ENCODE results near the gene CBY3.
A peak's percentile ranks its signal among the peaks of the same experiment; 100 is the strongest.
"Not testable (repeated sequence)": the region's sequence is repeated elsewhere in the genome, so short reads cannot be mapped to it uniquely, and the experiment has no call there.

The CBY3 gene

DNA sequence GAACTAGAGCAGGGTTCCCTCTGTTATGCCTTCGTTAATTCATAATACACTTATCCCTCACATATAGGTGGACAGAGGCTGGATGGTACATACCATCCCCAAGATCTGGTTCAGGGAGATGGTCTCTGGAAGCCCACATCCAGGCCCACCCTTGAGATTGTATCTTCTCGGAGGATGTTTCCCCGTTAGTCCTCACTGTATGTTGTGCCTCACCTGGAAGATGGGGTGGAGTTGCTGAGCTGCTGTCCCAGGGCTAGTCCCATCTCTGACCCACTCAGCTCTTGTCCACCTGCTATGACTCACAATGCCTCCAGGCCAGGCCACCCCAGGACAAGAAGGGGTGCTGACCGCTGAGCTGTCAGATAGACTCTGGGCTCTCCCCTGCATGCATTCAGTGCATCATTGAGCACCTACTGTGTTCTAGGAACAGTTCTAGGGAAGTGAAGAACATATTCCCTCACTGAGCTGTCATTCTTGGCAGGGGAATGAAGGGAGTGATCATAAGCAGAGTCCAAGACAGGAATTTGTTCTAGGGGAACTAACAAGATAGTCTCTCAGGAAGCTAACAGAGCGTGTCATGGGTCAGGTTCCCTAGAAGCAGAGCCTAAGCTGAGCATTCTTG, at the start of gene CBY3:
Gene CBY3, minus strand, starts transcription at position 255 of the 622 bp plus-strand sequence. Its CDS starts 116 bp downstream, at position 139.
- no peak for DNase-seq

DNA sequence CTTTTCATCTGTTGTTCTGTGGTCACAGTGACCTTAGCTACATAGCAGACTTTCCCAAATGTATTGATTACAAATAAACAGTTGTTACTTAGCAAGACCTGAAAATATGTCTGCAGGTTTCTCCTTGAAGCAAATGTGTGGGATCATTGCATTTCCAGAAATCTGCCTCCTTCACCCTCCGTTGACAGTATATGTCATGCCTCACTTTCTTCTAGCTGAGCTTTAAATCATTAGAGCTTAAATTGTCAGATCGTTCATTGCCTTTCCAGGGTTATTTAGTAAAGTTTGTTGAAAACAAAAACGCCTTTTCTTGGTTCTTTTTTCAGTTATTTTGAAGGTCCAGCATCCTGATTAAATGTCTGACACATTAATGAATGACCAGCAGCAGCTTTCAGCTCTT, 49.5 kb upstream of the CBY3 start:
- no peak for DNase-seq

DNA sequence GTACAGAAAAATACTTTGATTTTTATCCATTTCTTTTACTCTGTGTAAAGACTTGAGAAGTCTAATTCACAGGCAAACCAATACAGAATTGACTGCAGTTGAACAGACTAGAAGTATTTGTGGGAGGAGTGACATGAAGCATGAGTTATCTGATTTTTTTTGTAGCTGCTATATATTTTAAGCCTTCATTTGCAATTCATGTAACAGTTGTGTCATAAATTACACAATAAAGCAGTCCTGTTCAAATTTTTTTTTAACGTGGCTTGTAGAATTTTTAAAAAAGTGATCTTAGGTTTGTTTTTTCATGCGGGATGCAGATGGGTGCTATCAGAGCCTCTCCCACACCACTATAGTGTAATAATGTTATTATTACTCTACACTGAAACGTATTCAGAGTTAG, 48.9 kb upstream of the CBY3 start:
- DNase-seq: no peak

DNA sequence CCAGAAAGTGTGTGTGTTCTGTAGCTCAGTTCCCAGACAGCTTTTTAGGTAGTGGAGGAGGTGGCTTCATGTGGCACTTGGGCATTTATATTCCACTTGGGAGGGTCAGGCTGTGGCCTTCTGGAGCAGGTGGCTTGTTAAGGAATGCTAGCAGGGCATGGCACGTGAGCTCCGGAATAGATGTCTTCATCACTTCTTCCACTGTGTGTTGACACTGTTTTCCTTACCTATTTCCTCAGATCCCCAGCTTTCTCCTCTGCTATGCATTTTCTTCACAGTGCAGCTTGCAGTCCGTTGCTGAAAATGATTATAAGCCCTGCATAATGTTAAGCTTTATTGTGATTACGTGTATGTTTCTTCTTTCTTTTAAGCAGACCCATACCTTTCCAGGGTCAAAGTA, 48.5 kb upstream of the CBY3 start:
- DNase-seq: no peak

DNA sequence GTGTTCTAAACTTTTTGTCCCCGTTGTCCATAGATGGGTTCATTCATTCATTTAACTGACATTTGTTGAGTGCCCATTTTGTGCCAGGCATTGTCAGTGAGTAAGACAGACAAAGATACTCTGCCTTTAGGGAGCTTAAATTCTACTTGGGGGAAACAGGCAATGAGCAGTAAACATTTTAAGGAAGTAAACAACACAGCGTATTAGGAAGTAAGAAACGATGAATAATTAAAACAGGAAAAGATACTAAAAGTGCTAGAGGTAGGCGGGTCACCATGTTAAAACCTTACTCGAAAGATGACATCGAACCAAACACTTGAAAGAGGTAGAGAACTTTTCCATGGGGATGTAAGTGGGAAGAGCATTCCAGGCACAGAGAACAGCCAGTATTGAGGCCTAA, 46.3 kb upstream of the CBY3 start:
- no peak for DNase-seq

DNA sequence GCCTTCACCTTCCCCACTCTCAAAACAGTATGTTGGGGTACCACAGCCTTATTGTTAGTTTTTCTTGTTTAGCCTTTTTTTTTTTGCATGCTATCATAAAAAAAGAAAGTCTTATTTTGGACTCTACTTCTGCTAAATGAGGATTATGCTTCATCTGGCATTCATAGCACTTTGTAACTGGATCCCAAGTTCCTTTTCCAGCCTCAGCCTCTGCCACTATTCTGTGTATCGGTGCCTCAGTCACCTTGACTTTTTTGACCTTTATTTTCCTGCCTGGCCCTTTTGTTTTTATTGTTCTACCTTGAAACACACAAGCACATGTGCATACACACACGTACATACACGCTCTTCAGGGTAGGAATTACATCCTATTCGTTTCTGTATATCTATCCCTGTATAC, 43.3 kb upstream of the CBY3 start:
- no peak for DNase-seq

DNA sequence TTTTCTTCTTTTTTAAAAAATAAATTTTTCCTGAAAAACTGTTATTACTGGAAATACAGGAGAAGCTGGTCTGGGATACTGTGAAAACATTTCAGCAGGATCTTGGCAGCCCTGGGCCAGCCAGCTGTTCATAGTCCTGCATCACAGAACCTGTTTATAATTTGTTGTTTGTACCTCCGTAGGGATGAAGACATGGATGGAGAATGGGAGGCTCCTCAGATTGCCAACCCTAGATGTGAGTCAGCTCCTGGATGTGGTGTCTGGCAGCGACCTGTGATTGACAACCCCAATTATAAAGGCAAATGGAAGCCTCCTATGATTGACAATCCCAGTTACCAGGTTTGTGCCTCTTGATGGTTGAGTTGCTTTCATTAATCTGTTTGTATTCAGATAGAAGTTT, 39.4 kb upstream of the CBY3 start:
- no peak for DNase-seq

DNA sequence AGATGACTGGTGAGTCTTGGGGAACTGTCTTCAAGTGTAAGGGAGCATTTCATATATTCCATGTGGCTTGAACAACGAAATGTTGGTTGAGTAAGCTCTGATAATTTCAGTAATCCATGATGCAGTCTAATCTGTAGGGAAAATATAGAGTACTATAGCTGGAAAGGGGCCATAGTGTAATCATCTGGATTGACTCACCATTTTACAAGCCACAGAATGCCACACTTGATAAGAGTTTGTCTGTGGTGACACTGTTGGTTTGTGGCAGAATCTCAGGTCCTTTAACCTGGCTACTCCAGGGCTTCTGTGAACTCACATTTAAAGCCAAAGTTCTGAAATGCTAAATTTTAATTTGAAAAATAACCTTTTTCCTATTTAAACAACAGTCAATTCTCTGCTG, 35.5 kb upstream of the CBY3 start:
- DNase-seq: no peak

DNA sequence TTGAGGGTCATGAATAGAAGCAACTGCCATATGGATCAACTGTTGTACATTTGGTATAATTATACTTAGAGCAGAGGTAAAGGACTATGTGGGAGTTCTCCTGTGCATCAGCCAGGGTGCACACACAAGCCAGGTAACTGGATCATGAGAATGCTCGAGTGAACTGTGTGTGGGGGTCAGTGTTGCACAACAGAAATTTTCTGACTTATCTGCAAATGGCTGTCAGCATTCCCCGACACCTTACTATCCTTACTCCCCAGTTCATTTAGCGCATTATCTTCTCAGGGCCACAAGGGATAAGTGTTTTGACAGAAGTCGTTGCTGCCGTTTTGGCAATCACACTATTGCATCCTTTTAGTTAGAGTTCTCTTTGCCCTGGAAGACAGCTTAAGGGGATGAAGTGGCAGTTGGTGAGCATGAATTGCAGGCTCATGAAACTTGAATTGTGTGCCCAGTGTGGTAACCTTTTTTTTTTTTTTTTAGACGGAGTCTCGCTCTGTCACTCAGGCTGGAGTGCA, 19.6 kb upstream of the CBY3 start:
- DNase-seq: no peak

DNA sequence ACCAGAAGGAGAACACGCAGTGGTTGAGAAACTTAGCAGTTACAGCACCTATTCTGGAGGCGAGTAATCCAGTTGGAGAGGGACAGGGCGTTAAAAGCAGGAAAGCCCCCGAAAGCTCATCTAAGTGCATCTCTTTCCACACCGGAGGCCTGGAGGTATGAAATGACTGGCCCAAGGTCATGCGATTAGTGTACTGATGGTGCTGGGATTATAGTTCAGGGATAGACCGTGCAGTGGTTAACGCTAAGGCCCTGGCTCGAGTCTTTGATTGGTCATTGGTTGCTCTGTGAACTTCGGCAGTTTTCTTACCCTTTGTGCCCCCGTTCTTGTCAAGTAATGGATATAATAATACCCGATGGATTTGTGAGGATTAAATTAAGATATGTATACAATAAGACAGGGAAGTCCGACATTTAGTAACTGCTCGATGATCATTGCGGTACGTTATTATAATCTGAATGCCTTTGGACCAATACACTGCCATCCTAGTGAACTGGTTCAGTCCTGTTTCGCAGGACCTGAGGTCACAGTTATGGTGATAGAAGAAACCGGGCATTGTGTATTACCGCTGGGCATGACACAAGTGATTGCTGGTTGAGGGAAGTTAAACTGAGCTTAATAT, 18.9 kb upstream of the CBY3 start:
- DNase-seq: peak; percentile 52 to 62

DNA sequence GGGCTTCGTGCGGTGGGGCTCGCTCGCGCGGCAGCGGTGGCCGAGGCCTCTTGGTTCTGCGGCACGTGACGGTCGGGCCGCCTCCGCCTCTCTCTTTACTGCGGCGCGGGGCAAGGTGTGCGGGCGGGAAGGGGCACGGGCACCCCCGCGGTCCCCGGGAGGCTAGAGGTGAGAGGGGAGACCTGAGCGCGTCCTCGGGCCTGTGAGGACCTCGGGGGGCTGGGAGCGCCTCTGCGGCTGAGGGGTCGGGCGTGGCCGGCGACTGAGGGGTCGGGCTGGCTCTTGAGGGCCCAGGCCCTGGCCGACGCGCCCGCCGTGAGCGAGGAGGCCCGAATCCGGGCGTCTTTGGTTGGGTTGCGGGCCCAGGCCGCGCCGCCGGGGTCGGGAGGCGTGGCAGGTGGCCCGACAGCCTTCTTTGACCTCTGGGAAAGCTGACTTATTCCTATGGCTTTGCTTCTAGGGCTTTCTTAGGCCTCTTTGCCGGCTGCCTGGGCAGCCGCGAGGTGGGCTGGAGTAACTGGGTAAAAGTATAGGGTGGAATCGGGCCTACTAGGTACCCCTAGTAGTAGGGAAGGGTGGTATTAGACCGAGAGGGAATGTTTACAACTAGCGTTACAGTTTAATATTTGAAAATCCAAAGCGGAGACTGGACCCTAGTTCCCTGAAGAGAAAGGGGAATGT, 18.2 kb upstream of the CBY3 start, which contains the start of gene CANX:
Gene CANX, plus strand, starts transcription at position 33 of the 681 bp plus-strand sequence. CDS start 6,715 bp downstream, outside the sequence.
- DNase-seq: no peak

DNA sequence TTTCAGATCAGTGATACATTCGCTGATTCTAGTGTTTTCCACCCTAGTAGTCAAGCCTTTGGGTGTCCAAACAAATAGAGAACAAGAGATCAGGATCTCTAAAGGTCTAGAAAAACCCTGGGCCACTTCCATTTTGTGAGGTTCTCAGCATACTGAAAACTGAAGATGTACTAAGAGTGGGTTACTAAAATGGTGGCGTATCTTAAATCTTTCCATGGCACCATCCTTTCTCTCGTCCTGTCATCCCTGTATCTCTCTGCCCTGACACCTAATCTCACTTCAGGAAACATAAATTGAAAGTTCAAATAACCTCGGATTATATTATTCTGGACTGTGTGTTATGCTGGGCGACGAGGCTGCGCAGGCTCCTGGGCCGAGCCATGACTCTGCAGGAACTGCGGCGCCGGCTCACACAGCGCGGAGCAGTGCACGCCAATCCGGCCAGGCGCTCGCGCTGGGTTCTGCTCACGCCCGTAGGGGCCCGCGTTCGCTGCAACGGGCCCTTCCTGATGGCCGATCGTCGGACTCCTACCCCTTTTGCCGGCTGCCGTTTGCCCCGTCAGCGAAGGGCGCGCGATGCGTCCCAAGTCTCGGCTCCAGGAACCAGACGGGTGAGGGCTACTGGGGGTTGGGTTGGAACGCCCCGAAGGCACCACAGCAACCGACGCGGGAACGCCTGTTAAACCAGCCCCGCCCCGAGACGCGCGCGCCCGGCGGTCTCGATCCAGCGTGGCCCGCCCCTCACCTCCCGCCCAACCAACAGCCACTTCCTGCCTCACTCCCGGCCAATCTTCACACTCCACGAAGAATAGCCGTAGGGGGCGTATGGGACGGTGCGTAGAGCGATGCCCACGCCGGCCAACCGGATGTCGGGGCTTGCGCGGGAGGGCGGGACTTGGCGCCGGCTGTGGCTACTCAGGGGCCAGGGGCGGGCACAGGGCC, 17.4 kb upstream of the CBY3 start:
- peak; percentile 98 for DNase-seq

DNA sequence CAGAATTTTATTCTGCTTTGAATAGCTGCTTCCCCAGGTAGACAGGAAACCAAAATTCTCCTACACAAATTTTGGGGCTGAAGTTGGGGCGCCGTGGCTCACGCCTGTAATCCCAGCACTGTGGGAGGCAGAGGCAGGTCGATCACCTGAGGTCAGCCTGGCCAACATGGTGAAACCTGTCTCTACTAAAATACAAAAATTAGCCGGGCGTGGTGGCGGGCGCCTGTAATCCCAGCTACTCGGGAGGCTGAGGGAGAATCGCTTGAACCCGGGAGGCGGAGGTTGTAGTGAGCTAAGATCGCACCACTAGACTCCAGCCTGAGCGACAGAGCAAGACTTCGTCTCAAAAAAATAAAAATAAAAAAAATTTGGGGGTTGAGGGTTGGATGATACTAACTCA, 16.7 kb upstream of the CBY3 start:
- not testable (repeated sequence) for DNase-seq

DNA sequence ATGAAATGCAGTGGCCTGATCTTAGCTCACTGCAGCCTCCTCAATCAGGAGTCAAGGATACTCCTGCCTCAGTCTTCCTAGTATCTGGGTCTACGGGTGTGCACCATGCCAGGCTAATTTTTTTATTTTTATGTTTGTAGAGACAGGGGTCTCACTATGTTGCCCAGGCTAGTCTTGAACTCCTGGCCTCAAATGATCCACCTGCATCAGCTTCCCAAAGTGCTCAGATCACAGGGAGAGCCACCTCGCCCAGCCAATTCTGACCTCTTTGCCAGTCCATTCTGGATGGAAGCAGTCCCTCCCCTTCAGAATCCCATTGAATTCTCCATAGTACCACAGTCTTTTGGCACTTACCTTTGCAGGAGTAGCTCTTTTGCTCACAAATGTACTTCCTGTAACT, 16.3 kb upstream of the CBY3 start:
- DNase-seq: no peak

DNA sequence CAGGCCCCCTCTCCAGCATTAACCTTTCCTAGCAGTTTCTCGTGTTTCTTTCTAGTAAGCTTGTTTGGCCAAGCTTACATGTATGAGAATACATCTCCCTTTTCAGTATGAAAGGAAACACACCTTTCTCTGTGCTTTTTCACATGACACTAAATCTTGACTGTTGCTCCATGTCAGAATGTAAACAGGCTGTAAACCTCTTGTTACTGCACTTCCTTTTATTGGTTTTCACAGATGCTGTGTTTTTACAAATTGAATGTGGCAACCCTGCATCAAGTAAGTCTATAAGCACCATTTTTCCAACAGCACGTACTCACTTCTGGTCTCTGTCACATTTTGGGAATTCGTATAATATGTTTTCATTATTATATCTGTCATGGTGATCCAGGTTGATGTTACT, 15.8 kb upstream of the CBY3 start:
- DNase-seq: no peak

DNA sequence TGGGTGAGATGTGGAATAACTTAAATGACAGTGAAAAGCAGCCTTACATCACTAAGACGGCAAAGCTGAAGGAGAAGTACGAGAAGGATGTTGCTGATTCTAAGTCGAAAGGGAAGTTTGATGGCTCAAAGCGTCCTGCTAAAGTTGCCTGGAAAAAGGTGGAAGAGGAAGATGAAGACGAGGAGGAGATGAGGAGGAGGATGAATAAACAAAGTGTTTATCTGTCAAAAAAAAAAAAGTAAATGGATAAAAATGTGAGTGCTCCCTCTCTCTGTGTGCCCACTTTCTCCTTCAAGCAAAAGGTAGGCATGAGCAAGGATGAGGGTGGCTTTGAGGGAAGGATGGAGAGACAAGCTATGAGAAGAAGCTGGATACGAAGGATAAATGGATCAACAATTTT, 13.7 kb upstream of the CBY3 start:
- DNase-seq: no peak

DNA sequence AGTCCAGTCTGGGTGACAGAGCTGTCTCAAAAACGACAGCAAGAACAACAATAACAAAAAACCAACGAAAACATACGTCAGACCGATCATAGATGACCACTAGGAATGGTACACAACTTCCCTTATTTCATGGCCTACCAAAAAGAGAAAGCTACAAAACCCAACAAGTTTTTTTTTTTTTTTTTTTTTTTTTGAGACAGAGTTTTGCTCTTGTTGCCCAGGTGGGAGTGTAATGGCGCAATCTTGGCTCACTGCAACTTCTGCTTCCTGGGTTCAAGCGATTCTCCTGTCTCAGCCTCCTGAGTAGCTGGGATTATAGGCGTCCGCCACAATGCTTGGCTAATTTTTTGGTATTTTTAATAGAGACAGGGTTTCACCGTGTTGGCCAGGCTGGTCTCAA, 8.4 kb upstream of the CBY3 start:
- not testable (repeated sequence) for DNase-seq

DNA sequence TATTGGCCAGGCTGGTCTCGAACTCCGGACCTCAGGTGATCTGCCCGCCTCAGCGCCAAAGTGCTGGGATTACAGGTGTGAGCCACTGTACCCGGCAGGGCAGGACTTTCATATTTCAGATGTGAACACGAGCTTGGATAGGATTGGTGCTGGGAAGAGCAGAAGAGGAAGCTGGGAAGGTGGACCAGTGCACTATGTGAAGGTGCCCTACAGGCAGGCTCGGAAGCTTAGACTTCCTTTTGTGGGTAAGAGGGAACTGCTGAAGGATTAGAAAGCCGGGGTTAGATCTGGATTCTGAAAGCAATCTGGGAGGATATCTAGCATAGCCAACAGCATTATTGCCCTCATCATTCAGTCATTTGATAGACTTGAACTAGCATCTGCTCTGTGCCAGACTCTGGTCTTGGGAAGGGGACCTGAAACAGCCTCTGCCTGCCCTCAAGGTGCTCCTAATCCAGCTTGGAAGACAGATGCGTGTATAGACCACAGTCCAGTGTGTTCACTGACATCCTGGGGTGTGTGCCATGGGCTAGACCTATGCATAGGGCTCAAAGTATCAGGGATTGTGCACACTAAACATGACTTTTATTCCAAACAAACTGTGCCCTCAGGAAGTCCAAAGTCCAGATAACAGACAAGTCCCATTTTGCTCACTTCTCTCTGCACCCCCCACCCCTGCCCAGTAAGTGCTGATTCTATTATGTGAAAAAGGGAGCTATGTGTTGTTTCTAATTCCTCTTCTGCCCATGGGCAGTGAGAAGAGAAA, 637 bp downstream of the CBY3 start:
- DNase-seq: no peak

DNA sequence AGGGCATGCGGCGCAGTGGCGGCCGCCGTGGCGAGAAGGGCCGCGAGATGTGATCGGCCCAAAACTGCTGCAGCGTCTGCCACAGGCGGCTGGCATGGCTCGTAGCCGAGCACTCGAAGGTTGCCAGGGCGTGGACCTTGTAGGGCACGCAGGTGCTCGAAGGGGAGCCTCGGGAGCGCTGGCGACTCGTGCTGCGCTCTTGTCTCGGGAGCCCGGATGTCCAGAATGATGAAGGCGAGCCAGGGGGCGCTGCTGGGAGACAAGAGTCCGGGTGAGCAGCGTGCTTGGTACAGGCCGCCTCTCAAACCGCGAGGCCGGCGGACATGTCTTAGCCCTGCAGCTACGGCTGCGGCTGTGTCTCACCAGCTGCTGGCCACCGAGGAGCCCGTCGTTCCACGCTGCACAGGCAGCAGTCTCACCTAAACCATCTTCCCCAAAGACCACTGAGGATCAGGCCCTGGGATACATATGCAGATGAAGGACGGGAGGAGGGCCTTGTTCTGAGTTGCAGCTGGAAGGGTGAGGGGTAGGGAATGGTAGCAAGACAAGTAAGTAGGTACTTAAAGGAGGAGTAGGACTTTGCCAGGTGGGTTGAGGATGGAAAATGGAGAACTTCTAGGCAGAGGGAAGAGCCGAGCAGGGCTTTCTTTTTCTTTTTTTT, 1.7 kb downstream of the CBY3 start:
- peak; percentile 80 to 85 for DNase-seq

DNA sequence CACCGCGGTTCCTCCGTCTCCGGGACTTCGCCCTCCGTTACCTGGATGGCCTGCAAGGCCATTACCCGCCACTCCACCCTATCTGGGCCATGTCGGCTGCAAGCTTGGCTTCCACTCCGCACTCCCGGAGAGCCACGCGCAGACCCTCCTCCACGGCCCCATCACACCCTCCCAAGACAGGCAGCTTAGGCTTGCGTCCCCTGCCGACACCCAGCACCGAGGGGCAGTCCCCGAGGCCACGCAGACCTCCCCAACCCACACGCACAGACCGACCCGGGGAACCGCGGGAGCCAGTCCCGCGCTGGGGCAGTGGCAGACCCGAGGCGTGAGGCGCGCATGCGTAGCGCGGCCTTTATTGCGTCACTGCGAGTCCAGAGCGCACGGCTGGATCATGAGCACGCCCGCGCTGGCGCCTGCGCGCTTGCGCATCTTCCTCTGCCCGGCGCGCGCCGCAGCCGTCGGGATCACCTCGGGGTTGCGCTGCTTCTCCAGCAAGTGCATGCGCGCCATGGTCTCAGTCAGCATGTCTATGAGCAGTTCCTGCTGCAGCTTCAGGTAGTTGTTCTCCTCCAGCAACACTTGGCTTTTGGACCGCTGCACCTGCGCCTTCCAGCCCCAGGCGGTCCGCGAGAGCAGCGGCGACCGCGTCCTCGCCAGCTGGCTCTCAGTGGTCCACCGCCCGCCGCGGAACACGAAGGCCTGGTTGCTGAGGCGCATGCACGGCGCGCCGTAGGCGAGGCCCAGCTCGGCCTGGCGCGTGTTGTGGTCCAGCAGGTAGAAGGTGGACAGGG, 2.4 kb downstream of the CBY3 start:
- peak; percentile 95 to 96 for DNase-seq

DNA sequence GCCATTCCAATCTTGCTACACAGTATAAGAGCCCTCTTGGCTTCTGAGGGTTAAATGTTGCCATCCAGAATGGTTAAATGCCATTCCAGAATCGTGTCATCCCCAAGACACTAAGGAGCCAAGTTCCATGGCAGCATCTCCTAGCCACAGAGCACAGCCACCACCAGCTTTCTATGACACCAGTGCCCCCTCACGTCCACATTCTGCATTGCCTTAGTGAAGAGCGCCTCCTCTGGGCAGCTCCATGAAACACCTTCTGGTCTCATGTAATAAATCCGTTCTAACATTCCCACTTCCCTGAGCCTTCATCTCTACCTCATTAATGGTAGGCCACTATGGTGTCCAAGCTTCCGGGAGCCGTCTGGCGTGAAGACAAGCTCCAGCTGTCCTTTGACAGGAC, 12.4 kb downstream of the CBY3 start:
- peak; percentile 39 to 49 for DNase-seq
